ENCODE data around the gene ZDHHC1.

DNA sequence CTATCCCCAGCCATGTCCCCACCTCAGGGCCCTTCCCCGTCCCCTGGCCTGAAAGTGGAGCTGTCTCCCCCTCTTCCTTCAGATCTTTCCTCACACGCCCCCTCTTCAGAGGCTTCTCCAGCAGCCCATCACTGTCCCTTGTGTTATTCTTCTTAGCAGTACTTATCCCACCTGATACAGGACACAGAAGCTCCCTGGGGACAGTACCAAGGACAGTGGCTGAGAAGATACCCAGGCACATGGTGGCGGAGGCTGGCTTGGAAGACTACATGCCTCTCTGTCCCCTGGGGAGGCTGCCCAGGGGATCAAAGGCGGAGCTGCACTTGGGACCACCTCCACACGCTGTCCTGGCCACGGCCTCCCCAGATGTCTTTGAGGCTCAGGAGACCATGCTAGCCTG is 38.6 kb upstream of the ZDHHC1 start:
- TF ChIP-seq POLR2AphosphoS5 (IDR thresholded peaks at IDR 0.05) (no peak), POLR2A (IDR thresholded peaks at IDR 0.05) (no peak)
- TF ChIP-seq, protein P1, sequence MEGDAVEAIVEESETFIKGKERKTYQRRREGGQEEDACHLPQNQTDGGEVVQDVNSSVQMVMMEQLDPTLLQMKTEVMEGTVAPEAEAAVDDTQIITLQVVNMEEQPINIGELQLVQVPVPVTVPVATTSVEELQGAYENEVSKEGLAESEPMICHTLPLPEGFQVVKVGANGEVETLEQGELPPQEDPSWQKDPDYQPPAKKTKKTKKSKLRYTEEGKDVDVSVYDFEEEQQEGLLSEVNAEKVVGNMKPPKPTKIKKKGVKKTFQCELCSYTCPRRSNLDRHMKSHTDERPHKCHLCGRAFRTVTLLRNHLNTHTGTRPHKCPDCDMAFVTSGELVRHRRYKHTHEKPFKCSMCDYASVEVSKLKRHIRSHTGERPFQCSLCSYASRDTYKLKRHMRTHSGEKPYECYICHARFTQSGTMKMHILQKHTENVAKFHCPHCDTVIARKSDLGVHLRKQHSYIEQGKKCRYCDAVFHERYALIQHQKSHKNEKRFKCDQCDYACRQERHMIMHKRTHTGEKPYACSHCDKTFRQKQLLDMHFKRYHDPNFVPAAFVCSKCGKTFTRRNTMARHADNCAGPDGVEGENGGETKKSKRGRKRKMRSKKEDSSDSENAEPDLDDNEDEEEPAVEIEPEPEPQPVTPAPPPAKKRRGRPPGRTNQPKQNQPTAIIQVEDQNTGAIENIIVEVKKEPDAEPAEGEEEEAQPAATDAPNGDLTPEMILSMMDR (IDR thresholded peaks at IDR 0.05) = no peak

All from prostate gland (tissue), 2 donors.